Stimulated activated CD4-positive, alpha-beta T cell treated with anti-CD3 and anti-CD28 coated beads, Interleukin-4, amount 100 ng/mL, for 24 hours (primary cell): Measurements from ENCODE around the gene GSTA4.

ENCODE experiments used
- DNase-seq: peaks from one replicate; pipeline ENCODE4 v3.0.0-alpha.2; 2020

GSTA4 gene, protein sequence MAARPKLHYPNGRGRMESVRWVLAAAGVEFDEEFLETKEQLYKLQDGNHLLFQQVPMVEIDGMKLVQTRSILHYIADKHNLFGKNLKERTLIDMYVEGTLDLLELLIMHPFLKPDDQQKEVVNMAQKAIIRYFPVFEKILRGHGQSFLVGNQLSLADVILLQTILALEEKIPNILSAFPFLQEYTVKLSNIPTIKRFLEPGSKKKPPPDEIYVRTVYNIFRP

DNA sequence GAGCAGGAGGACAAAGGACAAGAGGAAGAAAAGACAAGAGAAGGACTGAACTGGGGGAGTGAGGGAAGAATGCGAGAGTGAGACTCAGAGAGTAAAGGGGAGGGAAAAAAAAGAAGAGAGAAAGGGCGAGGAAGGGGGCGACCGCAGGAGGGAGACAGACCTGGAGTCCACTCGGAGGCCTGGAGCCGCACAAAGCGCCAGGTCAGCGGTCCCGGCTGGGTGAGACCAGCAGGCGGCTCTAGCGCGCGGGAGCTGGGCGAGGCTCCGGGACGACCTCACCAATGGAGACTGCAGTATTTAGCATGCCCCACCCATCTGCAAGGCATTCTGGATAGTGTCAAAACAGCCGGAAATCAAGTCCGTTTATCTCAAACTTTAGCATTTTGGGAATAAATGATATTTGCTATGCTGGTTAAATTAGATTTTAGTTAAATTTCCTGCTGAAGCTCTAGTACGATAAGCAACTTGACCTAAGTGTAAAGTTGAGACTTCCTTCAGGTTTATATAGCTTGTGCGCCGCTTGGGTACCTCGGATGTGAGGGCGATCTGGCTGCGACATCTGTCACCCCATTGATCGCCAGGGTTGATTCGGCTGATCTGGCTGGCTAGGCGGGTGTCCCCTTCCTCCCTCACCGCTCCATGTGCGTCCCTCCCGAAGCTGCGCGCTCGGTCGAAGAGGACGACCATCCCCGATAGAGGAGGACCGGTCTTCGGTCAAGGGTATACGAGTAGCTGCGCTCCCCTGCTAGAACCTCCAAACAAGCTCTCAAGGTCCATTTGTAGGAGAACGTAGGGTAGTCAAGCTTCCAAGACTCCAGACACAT lies at the start of gene GSTA4:
TSS of gene GSTA4 (minus strand) at position 196 of the 824 bp plus-strand sequence. CDS start 1,041 bp downstream, outside the sequence.
- DNase-seq = peak; percentile 93

DNA sequence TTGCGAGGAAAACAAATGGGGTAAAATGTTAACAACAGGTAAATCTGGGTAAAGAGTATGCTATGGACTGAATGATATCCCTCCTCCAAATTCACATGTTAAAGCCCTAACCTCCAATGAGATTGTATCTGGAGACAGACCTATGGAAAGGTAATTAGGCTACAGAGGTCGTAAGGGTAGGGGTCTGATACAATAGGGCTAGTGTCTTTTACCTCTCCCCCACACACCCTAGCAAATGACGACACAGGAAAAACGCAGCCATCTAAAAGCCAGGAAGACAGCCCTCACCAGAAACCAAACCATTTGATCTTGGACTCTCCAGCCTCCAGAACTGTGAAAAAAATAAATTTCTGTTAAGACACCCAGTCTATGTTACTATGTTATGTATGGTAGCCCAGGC lies 49.5 kb upstream of the GSTA4 start:
- no peak for DNase-seq

DNA sequence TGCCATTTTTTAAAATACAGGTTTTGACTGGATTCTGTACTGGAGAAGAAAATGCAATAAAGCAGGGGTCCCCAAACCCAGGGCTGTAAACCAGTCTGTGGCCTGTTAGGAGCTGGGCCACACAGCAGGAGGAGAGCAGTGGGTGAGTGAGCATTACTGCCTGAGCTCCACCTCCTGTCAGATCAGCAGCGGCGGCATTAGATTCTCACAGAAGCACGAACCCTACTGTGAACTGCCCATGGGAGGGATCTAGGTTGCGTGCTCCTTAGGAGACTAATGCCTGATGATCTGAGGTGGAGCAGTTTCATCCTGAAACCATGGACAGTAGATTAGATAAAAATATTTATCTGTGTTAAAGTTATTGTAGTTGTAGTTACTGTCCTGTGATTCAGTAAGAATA lies 49.0 kb upstream of the GSTA4 start:
- no peak for DNase-seq

DNA sequence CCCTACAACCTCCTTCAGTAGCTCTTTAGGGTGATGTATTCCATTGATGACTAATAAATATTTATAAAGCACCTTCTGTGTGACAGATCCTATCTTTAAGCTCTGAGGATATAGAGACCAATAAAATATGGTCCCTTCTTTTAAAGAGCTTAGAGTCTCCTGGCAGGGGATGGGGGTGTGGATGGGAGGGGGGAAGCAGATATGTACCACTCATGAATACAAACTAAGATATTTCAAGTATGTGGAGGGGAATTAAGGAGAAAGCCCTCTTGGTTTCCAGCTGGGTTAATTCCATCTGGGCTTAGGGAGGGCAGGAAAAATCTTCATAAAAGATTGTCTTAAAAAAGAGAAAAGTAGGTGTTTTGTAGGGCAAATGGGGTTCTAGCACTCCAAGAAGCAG lies 48.5 kb upstream of the GSTA4 start:
- no peak for DNase-seq

DNA sequence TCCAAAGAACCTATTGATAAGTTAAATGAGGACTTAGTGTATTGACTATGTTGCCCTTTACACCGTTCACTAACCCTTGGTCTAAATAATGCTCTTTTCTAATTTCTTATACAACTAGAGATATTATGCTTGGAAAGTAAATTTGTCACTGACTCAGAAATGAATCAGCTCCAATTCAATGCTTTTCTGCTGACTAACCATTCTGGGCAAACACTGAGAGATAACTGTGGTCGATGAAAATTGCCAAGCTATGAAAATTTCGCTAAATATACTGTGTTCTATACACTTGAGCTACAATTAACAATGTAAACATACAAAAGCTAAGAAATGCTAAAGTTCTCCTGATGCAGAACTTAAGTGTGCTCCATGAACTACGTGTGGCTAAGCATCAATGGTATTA lies 47.0 kb upstream of the GSTA4 start:
- no peak for DNase-seq

DNA sequence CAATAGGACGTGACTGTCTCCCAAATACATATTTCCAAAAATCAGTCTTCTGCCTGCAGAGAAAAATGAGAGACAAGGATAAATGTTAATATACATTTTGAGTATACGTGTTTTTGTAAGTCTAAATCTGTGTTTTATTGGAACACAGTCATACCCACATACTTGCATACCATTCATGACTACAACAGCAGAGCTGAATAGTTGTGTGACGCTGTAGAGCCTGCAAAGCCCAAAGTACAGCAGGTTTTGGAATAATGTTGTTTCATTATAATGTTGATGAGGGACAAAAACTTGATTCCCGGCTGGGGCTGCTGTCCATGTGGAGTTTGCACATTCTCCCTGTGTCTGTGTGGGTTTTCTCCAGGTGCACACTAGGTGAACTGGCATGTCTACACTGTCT lies 46.3 kb upstream of the GSTA4 start:
- DNase-seq = no peak

DNA sequence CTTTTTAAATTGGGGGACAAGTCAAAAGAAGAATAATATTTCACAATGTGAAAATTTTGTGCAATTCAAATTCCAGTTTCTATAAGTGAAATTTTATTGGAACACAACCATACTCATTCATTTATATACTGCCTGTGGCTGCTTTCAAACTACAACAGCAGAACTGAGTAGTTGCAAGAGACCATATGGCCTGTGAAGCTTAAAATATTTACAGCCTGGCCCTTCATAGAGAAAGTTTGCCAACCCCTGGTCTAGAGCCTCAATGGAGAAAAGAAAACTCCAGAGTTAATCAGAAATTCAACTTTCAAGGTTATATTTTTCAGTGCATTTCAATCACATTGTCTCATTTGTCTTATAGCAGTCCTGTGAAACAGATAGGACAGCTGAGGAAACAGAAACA lies 43.5 kb upstream of the GSTA4 start:
- no peak for DNase-seq

DNA sequence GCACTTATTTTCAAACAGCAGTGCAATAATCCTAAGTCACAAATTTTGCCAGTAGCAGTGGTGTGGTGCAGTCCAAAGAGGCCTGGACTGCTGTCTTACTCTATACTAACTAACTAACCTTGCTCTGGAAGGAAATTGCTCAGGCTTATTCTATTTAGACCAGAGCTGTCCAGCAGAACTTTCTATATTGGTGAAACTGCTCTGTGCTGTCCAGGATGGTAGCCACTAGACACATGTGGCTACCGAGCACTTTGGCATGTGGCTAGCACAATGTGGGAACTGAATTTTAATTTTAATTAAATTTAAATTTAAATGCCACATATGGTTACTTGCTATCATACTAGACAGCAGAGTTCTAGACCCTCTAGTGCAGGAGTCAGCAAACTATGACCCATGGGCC lies 43.1 kb upstream of the GSTA4 start:
- no peak for DNase-seq

DNA sequence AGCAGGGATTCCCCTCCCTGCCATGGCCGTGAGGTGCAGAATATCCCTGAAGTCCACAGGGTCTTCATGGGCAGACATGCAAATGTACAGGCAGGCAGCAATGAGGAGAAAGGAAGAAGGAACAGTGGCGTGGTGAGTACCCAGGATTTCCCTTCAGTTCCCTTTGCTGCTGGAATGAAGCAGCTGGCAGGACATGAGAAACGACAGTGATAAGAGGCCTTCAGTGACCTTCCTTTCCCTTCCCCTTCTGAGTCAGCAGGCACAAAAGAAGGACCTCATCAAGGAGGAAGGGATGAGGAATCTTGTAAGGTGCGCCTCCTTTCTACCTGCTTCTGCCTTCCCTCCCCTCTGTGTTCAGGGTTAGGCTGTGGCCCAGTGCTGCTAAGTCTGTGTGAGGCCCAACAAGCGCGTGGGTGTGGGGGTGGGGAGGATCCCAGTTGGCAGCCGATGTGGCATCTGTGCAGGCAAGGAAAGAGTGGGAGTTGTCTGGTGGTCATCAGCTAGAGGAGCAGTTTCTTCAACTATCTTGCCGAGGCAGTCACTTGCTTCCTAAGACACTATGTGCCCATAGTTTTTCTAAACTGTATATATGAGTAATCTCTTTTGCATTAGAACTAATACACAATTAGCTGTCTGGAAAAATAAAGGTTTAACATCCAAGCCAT lies 40.6 kb upstream of the GSTA4 start:
- DNase-seq = no peak

DNA sequence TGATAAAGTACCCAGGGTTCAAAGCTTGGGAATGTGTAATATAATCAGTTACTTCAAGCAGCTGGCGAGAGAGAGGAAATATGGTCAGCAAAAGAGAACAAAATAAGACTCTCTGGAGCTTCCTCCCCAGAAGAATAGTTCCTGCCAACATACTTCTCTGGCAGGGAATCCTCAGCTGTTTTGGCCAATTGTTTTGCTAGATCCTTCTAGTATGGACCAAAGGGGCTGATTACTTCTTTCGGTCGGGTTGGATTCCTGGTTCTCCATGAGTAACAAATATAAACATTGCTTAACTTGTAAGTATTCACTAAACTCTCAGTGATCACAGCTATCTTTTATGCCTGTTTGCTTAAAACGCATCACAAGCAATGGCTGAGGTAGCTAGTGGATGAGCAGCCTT lies 38.7 kb upstream of the GSTA4 start:
- DNase-seq = no peak

DNA sequence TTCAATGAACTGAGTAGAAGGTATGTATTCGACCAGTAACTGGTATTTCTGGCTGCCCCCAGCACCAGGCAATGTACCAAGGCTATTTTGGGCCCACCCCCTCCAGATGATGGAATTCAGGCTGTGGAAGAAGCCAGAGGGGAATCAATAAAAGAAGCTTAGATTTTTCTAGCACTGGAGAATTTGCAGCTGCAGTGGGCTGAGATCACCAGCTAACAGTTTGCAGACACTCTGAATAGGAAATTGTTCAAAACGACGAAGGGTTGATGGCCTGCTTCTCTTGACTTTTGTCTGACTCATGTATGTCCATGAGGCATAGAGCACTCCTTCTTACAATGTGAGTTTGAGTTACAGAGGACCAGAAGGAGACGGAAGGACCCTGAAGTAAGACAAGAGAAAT lies 37.8 kb upstream of the GSTA4 start:
- no peak for DNase-seq

DNA sequence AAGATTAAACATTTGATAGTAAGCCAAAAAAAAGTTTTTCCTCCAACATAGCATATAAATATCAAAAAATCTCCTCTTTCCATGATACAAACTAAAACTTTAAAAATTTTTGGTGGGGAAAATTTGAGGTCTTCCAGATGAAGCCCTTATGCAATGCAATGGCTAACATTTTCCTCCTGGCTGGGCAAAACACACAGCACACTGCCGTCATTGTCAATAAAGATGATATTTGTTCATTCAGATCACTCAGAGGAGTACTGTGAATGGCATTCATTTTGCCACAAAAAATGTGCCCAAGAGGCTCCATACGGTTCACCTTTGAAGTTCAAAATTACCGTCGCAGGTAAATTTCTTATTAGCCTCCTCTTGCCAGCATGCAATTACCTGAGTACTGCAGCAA lies 36.2 kb upstream of the GSTA4 start:
- DNase-seq = no peak

DNA sequence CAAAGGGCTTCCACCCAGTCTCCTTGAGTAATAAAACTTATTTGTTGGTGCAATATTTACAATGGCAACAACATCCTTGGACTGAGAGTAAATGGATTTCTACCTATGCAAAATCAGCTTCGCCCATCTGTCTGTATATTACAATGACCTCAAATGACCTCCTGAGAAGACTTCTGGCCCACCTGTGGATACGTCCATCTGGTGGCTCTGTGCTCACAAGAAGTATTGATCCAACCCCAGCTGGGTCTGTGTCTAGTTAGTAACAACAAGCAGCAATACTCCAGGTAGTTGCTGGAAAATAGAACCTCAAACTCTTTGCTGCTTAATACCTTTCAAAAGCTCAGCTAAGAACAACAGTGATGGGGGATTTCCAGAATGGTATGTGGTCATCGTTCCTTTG lies 34.7 kb upstream of the GSTA4 start:
- DNase-seq = no peak

DNA sequence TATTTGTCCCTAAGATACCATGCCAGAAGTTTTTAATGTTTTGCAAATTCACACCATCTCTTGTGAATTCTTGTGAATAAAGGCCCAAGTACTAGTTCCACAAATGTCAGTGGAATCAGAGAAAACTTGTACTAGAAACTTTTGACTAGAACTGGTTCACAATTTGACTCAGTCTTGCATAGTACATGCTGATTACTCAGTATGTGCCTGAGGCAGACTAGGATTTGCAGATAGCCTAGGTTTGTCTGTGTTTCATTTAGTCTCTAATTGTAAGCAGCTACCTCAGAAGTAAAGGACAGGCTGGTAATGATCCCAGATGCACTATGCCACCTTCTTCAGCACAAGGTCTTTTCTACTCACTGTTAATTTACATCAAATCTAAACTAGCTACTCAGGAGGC lies 34.2 kb upstream of the GSTA4 start:
- no peak for DNase-seq

DNA sequence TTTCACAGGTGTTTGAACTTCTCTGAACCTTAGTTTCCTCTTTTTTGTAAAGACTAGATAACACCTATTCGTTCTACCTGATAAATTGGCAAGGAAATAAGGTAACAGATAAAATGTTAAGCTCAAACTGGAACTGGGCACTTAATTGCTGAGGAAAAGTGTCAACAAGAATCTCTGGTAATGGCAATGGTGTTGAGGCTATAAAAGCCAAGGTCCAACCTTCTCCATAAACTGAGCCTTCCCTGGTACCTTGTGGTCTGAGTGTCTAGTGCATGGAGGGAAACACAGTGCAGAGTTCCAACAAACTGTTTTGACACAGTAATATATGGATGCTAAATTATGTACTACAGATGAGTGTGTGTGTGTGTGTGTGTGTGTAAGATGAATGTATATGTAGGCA lies 33.4 kb upstream of the GSTA4 start:
- DNase-seq = no peak

DNA sequence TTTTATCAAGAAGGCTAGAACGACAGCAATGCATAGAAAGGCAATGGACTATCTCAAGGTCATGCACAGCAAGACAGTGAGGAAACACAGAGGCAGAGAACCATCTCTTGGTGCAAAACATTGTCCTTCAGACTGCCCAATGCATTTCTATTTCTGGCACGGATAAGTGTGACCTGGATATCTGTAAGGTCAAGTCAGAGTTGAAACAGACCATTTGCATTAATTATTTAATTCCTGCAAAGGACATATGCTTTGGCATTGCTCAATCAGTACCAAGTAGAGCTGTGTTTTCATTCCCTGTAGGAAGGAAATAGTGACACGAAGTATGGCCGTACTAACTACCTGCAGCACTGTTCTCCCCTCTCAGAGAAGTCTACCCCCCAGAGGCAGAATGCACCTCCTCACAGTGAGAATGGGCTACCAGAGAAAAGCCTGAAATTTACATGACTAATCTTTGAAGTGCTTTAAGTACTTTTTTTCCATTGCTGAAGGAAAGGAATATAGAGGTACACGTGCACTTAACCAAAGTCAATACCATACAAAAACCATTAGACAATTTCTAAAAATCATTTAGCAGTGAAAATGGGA lies 32.1 kb upstream of the GSTA4 start:
- no peak for DNase-seq

DNA sequence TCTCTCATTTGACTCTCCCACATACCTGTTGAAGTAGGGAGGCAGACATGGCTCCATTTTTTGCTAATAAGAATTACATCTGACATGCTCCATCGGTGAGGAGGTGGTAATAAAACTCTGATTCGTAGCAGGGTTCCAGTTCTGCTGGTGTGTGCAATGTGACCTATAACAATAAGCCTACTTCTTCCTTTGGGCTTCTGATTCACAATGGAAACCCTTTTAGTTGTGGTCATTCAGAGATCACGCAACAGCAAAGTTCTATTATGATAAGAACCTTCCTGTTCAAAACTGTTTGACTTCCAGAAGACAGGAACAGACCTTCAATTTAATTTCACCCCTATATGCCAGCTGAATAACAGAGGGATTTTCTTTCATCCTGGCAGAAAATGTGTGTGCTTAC lies 31.4 kb upstream of the GSTA4 start:
- DNase-seq = no peak

DNA sequence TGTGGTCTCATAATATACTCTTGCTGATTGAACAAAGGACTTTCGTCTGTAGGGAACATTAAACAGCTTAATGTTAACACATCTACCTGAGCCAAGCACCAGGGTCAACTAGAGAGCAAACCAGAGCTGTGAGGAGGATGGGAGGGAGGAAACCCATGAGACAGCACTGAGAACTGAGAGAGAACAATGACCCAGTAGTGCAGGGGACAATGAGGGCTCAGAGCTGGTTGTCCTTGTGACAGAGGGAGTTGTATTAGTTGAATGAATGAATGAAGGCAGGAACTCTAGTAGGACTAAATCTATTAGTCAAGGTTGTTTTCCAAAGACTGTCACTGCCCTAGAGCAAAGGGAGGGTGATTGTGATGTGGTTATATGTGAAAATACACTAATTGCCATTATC lies 28.2 kb upstream of the GSTA4 start:
- DNase-seq = no peak

DNA sequence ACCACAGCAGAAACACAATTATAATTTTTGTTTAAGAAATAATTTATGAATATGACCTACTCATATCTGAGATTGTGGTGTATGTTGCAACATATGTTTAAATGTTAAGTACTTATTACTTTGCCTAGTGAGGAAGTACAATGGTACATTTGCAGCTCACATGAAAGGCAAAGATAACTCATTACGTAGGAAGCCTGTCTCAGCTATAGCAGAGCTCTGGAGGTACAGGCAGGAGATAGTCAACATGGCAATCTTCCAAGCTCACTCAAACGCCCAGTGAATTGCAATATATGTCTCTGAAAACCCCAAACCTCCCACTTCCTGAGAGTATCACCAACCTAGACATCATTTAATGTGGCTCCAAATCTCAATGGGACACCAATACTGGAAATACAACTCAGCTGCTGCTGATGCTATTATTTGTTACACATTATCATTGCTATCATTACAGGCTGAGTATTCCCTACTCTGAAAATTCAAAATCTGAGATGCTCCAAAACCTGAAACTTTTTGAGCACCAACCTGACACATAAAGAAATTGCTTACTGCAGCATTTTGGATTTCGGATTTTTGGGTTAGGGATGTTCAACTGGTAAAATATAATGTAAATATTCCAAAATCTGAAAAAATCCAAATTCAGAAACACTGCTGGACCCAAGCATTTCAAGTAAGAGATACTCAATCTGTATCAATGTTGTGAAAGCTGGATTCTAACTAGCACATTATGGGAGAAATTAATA lies 25.1 kb upstream of the GSTA4 start:
- DNase-seq = no peak

DNA sequence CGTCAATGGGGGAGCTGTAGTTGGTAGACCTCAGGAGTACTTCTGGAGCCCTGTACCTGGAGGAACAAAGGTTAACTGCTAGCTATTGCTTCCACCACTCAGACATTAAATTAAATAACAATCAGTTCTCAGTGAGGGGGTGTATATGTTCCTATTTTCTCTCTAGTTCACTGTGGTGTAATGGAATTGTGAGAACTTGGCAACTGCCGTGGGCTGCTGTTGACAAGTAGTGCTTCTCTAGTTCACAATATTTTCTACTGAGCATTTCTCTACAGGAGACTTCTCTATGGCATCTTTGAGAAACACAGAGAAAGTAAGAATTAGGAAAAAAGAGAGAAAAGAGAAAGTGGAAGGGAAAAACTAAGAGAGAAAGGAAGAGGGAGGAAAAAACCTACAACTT lies 23.4 kb upstream of the GSTA4 start:
- DNase-seq = no peak

DNA sequence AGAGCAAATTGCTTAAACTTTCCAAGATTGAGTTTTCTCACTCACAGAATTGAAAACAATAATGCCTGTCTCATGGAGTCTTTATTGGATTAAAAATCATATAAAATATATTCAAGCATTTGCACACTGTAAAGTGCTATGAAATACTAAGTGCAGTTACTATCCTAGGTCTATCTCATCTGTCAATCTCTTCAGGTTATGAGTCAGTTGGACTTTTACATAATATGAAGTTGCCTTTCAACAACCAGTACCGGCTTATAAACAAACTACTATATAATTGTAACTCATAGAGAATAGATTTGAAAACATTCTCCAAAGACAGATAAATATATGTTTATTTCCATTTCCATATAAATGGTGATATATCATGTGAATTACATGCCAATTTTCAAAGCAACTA lies 20.4 kb upstream of the GSTA4 start:
- no peak for DNase-seq

DNA sequence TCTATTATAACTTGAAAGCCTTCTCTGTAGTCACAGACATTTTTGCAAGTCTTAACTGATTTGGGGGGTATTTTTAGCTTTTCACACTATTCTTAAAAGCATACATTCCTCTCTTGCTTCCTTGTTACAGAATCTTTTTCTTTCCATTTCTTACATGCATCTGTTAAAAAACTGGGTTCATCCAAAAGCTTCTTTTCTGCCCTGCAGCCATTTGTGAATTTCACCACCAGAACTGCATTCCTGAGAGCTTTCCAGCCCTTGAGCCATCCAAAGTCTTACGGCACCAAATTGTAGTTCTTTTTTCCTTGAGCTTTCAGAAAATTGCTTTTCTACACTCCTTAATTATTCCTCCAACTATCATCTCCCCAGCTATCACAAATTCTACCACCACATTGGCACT lies 19.7 kb upstream of the GSTA4 start:
- no peak for DNase-seq

DNA sequence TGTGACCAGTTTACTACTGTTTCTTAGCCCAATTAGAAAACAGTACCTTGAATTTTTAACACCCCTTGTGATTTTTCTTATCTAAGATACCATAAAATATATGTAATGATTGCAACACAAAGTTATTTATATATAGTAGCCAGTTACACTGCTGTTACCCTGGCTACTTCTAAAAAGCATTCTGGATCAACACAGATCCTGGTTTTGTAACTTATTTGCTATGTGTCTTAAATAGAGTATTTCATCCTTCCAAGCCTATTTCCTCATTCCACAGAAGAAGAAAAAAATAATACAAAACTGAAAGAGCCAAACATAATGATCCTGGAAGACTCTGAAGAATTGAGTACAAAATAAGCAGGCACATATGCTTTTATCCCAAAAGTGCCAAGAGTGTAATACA lies 19.0 kb upstream of the GSTA4 start:
- no peak for DNase-seq
